Body of pancreas (tissue), 4 donors: Measurements from ENCODE around the gene RHOJ. TPM values are rescaled to one million over a fixed set of nuclear protein-coding genes. Genes with fewer than 3 reads are reported as not detected.

Experiments used
- ATAC-seq: fragments of 150-250 bp; one replicate; pipeline ENCODE4 v1.9.1; 2016
- DNase-seq, 4 donors: peaks; one replicate each; pipeline ENCODE4 v3.0.0-alpha.2; 2019
- H3K27ac ChIP-seq, 4 donors: fragments of 200-600 bp; sonication (generic); 1 replicate in 3 of 4; 2 replicates in 1 of 4; pipeline versions ENCODE4 v1.5.1 to v1.6.1; 2016 to 2019; ENCODE audit warnings: mild to moderate bottlenecking in 1 of 4, mixed read lengths in 1 of 4, moderate library complexity in 1 of 4
- H3K27me3 ChIP-seq, 2 donors: fragments of 200-600 bp; sonication (generic); one replicate each; pipeline ENCODE4 v1.6.0; 2016; ENCODE audit warnings: mild to moderate bottlenecking in 1 of 2
- H3K36me3 ChIP-seq, 2 donors: fragments of 200-600 bp; sonication (generic); replicated peaks in 1 of 2; 2 replicates each; pipeline ENCODE4 v1.5.1; 2016; ENCODE audit warnings: low read depth in 2 of 2; ENCODE audit not compliant: insufficient read depth in 1 of 2
- H3K4me1 ChIP-seq: fragments of 200-600 bp; sonication (generic); one replicate; pipeline ENCODE4 v1.6.0; 2016
- H3K4me3 ChIP-seq, 2 donors: fragments of 200-600 bp; sonication (generic); 1 replicate in 1 of 2; 2 replicates in 1 of 2; pipeline ENCODE4 v1.5.1; 2016 to 2019
- H3K9me3 ChIP-seq, 3 donors: fragments of 200-600 bp; sonication (generic); 1 replicate in 2 of 3; 2 replicates in 1 of 3; pipeline ENCODE4 v1.5.1; 2016
- CTCF ChIP-seq, 7 experiments: fragments of 450-650 bp in 4 of 7; fragments of 200-600 bp in 3 of 7; sonication (generic) in 3 of 7; IDR thresholded peaks; one replicate each; pipeline ENCODE4 v1.5.1; 2016 to 2019; ENCODE audit warnings: antibody characterized with exemption in 7 of 7
- POLR2A ChIP-seq, 3 donors: fragments of 450-650 bp; IDR thresholded peaks; one replicate each; pipeline ENCODE4 v1.6.1; 2016; ENCODE audit warnings: antibody characterized with exemption in 3 of 3, mild to moderate bottlenecking in 2 of 3
- WGBS, 2 donors: methylation state at CpG; one replicate each; pipeline ENCODE4 v1.1.5; 2017; 5-methylcytosine and 5-hydroxymethylcytosine counted together
- intact Hi-C: fragments of 100-400 bp; cut with DNase I; formaldehyde crosslinking; loops from one replicate; pipeline ENCODE4 v1.15.1; 2023
- total RNA-seq, 2 donors: library from RNA; depleted of rRNA; stranded (reverse); fragments of >200 nt; gene quantifications; one replicate each; pipeline ENCODE4 v1.1.0, GENCODE V29; 2016

Gene RHOJ
- total RNA-seq, 2 donors from 2014 or later, result 4.2 to 7.3 TPM

DNA sequence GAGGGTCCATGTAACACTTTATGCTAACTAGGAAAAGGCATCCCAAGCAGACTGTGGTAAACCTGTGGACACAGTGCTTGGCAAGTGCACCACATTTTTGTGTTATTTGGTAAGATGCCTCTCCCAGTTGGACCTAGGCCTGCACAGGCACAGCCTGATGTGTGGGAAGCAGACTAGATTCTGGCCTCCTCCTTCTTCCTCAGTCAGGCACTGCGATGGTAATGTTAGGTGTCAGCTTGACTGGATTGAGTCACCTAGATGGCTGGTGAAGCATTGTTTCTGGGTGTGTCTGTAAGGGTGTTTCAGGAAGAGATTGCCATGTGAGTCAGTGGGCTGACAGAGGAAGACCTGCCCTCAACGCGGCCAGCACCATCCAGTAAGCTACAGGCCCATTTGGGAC, 25.3 kb upstream of the RHOJ start:
- no peak for ATAC-seq
- intact Hi-C loops, result no loop called here

DNA sequence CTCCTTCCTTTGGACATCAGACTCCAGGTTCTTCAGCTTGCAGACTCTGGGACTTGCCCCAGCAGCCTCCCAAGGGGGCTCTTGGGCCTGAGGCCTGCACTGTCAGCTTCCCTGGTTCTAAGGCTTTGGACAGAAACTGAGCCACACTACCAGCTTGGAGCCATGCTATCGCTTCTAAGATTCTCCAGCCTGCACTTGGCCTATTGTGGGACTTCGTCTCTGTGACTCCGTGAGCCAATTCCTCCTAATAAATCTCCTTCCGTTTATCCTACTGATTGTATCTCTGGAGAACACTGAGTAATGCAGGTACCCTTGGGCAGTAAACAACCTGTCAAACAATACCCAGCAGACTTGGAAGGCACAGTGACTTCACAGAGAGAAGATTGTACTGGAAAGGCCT, 24.9 kb upstream of the RHOJ start:
- Histone ChIP-seq H3K27ac (no peak overlapping the region), H3K9me3 (no peaks in the 10 kb centered on the region)
- intact Hi-C loops, result no loop called here

More for the DNA sequence above, 25.3 kb upstream of the RHOJ start:
- no peaks in the 10 kb centered on the region for H3K9me3 ChIP-seq
- H3K27ac ChIP-seq, result no peak overlapping the region
- no peaks in the 10 kb centered on the region for H3K27me3 ChIP-seq
- TF ChIP-seq POLR2A (IDR thresholded peaks at IDR 0.05) (no peak), CTCF (IDR thresholded peaks at IDR 0.05) (no peak)
- H3K36me3 ChIP-seq, result no peaks in the 10 kb centered on the region
- 82 to 91% methylated on average over 3 of the region's 3 CpGs for WGBS, 2 donors
- DNase-seq, result no peak
- H3K4me3 ChIP-seq, result no peak overlapping the region
- peaks cover 8% of the 10 kb centered on the region for H3K4me1 ChIP-seq

DNA sequence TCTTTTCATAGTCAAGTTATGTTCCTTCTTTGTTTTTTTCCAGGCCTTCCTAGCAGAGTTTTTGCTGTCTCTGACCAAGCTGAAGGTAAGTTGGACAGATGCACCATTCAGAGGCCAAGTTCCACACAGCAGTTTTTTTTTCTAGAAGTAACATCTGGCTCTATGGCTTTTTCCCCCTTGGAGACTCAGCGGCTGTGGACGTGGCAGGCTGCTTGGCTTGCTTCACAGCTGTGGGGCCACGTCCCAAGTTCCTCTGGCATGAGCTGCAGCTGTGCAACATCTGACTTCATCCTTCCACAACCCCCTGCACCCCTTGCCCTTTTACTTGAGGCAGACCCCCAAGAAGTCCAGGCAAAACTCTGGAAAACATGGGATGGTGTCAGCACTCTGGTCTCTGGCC, 24.2 kb upstream of the RHOJ start:
- intact Hi-C loops, result no loop called here
- TF ChIP-seq POLR2A (IDR thresholded peaks at IDR 0.05) (no peak), CTCF (IDR thresholded peaks at IDR 0.05) (no peak)
- no peak overlapping the region for H3K27ac ChIP-seq
- ATAC-seq, result no peak
- H3K9me3 ChIP-seq, result no peaks in the 10 kb centered on the region
- H3K4me3 ChIP-seq, result no peak overlapping the region
- H3K4me1 ChIP-seq, result peaks cover under 1% of the 10 kb centered on the region
- DNase-seq, result no peak
- no peaks in the 10 kb centered on the region for H3K27me3 ChIP-seq
- 71 to 75% methylated on average over 3 of the region's 3 CpGs for WGBS, 2 donors
- H3K36me3 ChIP-seq, result no peaks in the 10 kb centered on the region

More for the DNA sequence above, 24.9 kb upstream of the RHOJ start:
- DNase-seq (no peak), ATAC-seq (no peak)
- Histone ChIP-seq H3K4me3 (no peak overlapping the region), H3K4me1 (peaks cover 7% of the 10 kb centered on the region), H3K36me3 (no peaks in the 10 kb centered on the region), H3K27me3 (no peaks in the 10 kb centered on the region)
- TF ChIP-seq POLR2A (IDR thresholded peaks at IDR 0.05) (no peak), CTCF (IDR thresholded peaks at IDR 0.05) (no peak)
- 71 to 82% methylated on average over 4 of the region's 4 CpGs for WGBS, 2 donors

DNA sequence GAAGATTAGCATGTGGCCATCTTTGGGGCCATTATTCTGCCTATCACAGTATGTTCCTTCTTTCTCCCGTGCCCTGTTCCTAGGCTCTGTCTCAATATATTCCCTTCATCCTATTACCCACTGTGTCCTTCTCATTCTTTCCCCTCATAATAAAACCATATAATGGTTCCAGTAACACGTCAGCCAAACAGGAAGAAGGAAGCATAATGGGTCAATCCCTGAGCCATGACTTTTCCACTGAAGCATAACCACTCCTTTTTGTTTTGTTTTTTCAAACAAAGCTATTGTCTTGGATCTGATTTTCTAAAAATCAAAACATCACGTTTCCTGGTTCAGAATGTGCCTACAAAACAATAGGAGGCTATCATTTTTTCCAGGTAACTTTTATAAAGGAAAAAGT, 21.3 kb upstream of the RHOJ start:
- Histone ChIP-seq H3K4me3 (no peak overlapping the region), H3K27me3 (no peaks in the 10 kb centered on the region), H3K27ac (no peak overlapping the region), H3K4me1 (no peaks in the 10 kb centered on the region), H3K36me3 (no peaks in the 10 kb centered on the region), H3K9me3 (no peaks in the 10 kb centered on the region)
- TF ChIP-seq POLR2A (IDR thresholded peaks at IDR 0.05), result no peak
- no peak for TF ChIP-seq CTCF (IDR thresholded peaks at IDR 0.05)
- DNase-seq (no peak), ATAC-seq (no peak)
- WGBS, 2 donors, result 38 to 46% methylated on average over 3 of the region's 3 CpGs
- intact Hi-C loops, result no loop called here

DNA sequence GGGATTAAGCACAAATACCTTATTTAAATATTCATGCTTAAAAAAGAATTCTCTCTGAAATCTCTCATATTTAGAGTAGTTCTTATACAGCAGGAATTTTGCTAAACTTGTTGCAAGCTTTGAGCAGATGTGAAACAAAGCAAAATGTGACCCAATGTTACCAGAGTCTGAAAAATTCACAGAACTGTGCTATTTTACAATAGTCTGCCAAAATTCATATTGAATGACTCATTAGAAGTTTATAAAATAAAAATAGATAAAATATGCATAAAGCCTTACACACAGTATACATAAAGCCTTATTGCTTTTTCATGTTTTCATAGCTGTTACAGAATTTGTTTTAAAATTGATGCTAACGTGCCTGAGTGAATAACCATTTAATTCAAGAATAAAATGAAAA, 17.8 kb upstream of the RHOJ start:
- WGBS, 2 donors, result 67 to 71% methylated on average over 1 of the region's 1 CpG
- intact Hi-C loops, result no loop called here

More for the DNA sequence above, 17.8 kb upstream of the RHOJ start:
- no peak for DNase-seq
- TF ChIP-seq CTCF (IDR thresholded peaks at IDR 0.05) (no peak), POLR2A (IDR thresholded peaks at IDR 0.05) (no peak)
- no peak for ATAC-seq
- H3K4me3 ChIP-seq, result no peak overlapping the region
- H3K27me3 ChIP-seq, result no peaks in the 10 kb centered on the region
- H3K27ac ChIP-seq, result no peak overlapping the region
- no peaks in the 10 kb centered on the region for H3K9me3 ChIP-seq
- no peaks in the 10 kb centered on the region for H3K4me1 ChIP-seq
- no peaks in the 10 kb centered on the region for H3K36me3 ChIP-seq
